Keratinocyte (primary cell): ENCODE results near the gene MFAP3L. TPM values are rescaled to one million over a fixed set of nuclear protein-coding genes. Genes with fewer than 3 reads are reported as not detected.

Experiments used
- DNase-seq: peaks from one replicate; pipeline ENCODE4 v3.0.0-alpha.2; 2011; ENCODE audit warnings: low read depth, missing footprints, low spot score
- FAIRE-seq: peaks from 2 replicates; lab custom pipeline; 2011; peaks lifted over from hg19 to GRCh38; lab: Jason Lieb, UNC
- H2AFZ ChIP-seq: 2 replicates; pipeline ENCODE4 v1.6.0; 2012; ENCODE audit warnings: low read length, control low read depth, inconsistent platforms; ENCODE audit not compliant: control insufficient read depth
- H3K27ac ChIP-seq: 2 replicates; pipeline ENCODE4 v1.5.1; 2011; ENCODE audit warnings: low read length; ENCODE audit not compliant: control insufficient read depth, insufficient read depth
- H3K27me3 ChIP-seq: 3 replicates; pipeline ENCODE4 v1.6.0; 2011; ENCODE audit warnings: low read length; ENCODE audit not compliant: control insufficient read depth, insufficient read depth; ENCODE audit errors: extremely low read depth
- H3K36me3 ChIP-seq, 2 experiments: 2 replicates in 1 of 2; 3 replicates in 1 of 2; pipeline ENCODE4 v1.5.1; 2011; ENCODE audit warnings: low read length in 2 of 2, mild to moderate bottlenecking in 1 of 2; ENCODE audit not compliant: control insufficient read depth in 2 of 2, insufficient read depth in 2 of 2; ENCODE audit errors: extremely low read depth in 1 of 2
- H3K4me1 ChIP-seq: 3 replicates; pipeline ENCODE4 v1.5.1; 2011; ENCODE audit warnings: low read length; ENCODE audit not compliant: control insufficient read depth, insufficient read depth; ENCODE audit errors: extremely low read depth
- H3K4me2 ChIP-seq: 3 replicates; pipeline ENCODE4 v1.6.0; 2011; ENCODE audit warnings: low read depth, low read length; ENCODE audit not compliant: control insufficient read depth, insufficient read depth; ENCODE audit errors: extremely low read depth
- H3K4me3 ChIP-seq, 3 experiments: fragments of 200-600 bp in 1 of 3; sonication (generic) in 1 of 3; 2 replicates in 2 of 3; 3 replicates in 1 of 3; pipeline ENCODE4 v1.5.1; 2011 to 2016; ENCODE audit warnings: low read length in 3 of 3, mild to moderate bottlenecking in 3 of 3, control low read depth in 2 of 3, inconsistent platforms in 1 of 3, low read depth in 1 of 3, mixed read lengths in 1 of 3, mixed run types in 1 of 3, moderate library complexity in 1 of 3; ENCODE audit not compliant: control insufficient read depth in 2 of 3, insufficient read depth in 2 of 3; ENCODE audit errors: extremely low read depth in 1 of 3
- H3K79me2 ChIP-seq: 2 replicates; pipeline ENCODE4 v1.6.0; 2012; ENCODE audit warnings: low read length; ENCODE audit not compliant: control insufficient read depth, insufficient read depth
- H3K9ac ChIP-seq: 3 replicates; pipeline ENCODE4 v1.6.0; 2011; ENCODE audit warnings: low read length; ENCODE audit not compliant: control insufficient read depth, insufficient read depth; ENCODE audit errors: extremely low read depth
- H3K9me1 ChIP-seq: 3 replicates; pipeline ENCODE4 v1.6.0; 2011; ENCODE audit warnings: low read length; ENCODE audit not compliant: control insufficient read depth, insufficient read depth; ENCODE audit errors: extremely low read depth
- H3K9me3 ChIP-seq: 2 replicates; pipeline ENCODE4 v1.5.1; 2012; ENCODE audit warnings: low read depth, low read length; ENCODE audit not compliant: control insufficient read depth
- H4K20me1 ChIP-seq: 3 replicates; pipeline ENCODE4 v1.6.0; 2011; ENCODE audit warnings: low read length; ENCODE audit not compliant: control insufficient read depth, insufficient read depth; ENCODE audit errors: extremely low read depth
- EZH2 ChIP-seq: IDR thresholded peaks from one replicate; pipeline ENCODE4 v1.6.1; 2012; ENCODE audit warnings: inconsistent platforms, mild to moderate bottlenecking, low read length, moderate library complexity
- dilution Hi-C: fragments of 300-500 bp; cut with MboI; formaldehyde crosslinking; loops from one replicate; pipeline ENCODE4 v1.7.0; 2020; ENCODE audit warnings: low sequenced_read_pairs; ENCODE audit not compliant: extremely low pct_ligation_motif_present
- polyA plus RNA-seq, 5 experiments: library from polyadenylated mRNA; depleted of rRNA in 3 of 5; stranded (reverse) in 3 of 5; stranded (forward) in 1 of 5; unstranded in 1 of 5; fragments of >200 nt; gene quantifications; 1 replicate in 1 of 5; 2 replicates in 3 of 5; 3 replicates in 1 of 5; pipeline versions ENCODE4 v1.2.1 to v1.2.3, GENCODE V29; 2011 to 2012; ENCODE audit warnings: missing spikeins in 2 of 5, low read depth in 1 of 5, low replicate concordance in 1 of 5
- TF ChIP-seq, protein P1 (sequence below), 3 experiments: IDR thresholded peaks in 1 of 3; conservative IDR thresholded peaks in 1 of 3; optimal IDR thresholded peaks in 1 of 3; 2 replicates in 2 of 3; 3 replicates in 1 of 3; pipeline versions ENCODE3 to v1.5.1; 2011; ENCODE audit warnings: low read length in 3 of 3, mild to moderate bottlenecking in 3 of 3, moderate library complexity in 2 of 3, control low read depth in 1 of 3, inconsistent platforms in 1 of 3; ENCODE audit not compliant: insufficient read depth in 2 of 3; ENCODE audit errors: extremely low read depth in 1 of 3

The MFAP3L gene
- polyA plus RNA-seq, 1 donor (not counting 4 experiments of a cell fraction or from before 2014, with no cell fraction given) = 7.6 TPM

DNA sequence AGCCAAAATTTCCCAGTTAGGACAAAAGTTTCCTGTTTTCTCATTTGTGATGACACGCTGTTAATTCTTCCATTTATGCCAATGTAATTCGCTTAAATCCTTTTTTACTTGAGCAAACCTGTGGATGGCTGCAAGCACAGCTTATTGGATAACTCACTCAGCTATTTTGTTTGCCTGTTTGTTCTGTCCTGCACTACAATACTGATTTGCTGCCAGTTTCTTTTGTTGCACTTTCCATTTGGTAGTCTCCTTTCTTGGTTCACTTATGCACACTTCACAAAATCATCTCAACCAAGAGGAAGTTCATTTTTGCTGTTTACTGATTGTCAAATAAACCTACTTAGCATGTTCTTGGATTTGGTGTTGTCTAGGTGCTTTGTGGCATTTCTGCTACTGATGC lies 40.3 kb downstream of the MFAP3L start:
- H3K4me2 ChIP-seq = no peak overlapping the region
- TF ChIP-seq, protein P1, sequence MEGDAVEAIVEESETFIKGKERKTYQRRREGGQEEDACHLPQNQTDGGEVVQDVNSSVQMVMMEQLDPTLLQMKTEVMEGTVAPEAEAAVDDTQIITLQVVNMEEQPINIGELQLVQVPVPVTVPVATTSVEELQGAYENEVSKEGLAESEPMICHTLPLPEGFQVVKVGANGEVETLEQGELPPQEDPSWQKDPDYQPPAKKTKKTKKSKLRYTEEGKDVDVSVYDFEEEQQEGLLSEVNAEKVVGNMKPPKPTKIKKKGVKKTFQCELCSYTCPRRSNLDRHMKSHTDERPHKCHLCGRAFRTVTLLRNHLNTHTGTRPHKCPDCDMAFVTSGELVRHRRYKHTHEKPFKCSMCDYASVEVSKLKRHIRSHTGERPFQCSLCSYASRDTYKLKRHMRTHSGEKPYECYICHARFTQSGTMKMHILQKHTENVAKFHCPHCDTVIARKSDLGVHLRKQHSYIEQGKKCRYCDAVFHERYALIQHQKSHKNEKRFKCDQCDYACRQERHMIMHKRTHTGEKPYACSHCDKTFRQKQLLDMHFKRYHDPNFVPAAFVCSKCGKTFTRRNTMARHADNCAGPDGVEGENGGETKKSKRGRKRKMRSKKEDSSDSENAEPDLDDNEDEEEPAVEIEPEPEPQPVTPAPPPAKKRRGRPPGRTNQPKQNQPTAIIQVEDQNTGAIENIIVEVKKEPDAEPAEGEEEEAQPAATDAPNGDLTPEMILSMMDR (optimal IDR thresholded peaks at IDR 0.05 in 1 of 3, IDR thresholded peaks at IDR 0.05 in 1 of 3, conservative IDR thresholded peaks at IDR 0.05 in 1 of 3; ENCODE audit: extremely low read depth in 1 of 3, insufficient read depth in 2 of 3, low read length in 3 of 3) = no peak
- TF ChIP-seq EZH2 = no peak
- H4K20me1 ChIP-seq = no peaks in the 10 kb centered on the region
- no peaks in the 10 kb centered on the region for H3K27me3 ChIP-seq
- dilution Hi-C loops = no loop called here
- no peak for FAIRE-seq
- H3K4me1 ChIP-seq = no peaks in the 10 kb centered on the region
- no peak overlapping the region for H3K27ac ChIP-seq
- no peaks in the 10 kb centered on the region for H3K9me1 ChIP-seq
- DNase-seq = no peak
- no peak overlapping the region for H2AFZ ChIP-seq
- no peaks in the 10 kb centered on the region for H3K79me2 ChIP-seq
- no peaks in the 10 kb centered on the region for H3K36me3 ChIP-seq
- H3K4me3 ChIP-seq = no peak overlapping the region
- H3K9me3 ChIP-seq = no peaks in the 10 kb centered on the region
- no peak overlapping the region for H3K9ac ChIP-seq

DNA sequence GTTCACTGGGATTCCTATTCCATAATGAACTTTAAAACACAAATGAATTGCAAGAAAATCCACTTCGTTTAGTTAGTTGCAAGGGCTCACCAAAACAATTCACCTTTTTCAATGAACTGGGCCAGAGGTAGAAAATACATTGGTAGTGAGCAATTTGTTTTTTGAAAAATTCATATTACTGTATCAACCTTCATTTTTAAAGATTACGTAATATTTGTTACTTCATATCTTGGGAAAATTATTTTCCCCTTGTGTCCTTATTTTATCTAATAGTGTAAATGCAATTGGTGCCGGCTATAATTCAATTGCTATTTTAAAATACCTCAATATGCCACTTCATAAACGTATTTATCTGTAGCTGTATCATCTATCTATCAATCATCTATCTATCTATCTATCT lies 41.5 kb downstream of the MFAP3L start:
- no peak for FAIRE-seq
- TF ChIP-seq, protein P1 (optimal IDR thresholded peaks at IDR 0.05 in 1 of 3, IDR thresholded peaks at IDR 0.05 in 1 of 3, conservative IDR thresholded peaks at IDR 0.05 in 1 of 3; ENCODE audit: extremely low read depth in 1 of 3, insufficient read depth in 2 of 3, low read length in 3 of 3) = no peak
- TF ChIP-seq EZH2 = no peak
- no peak overlapping the region for H3K4me3 ChIP-seq

More for the DNA sequence above, 41.5 kb downstream of the MFAP3L start:
- H3K79me2 ChIP-seq = no peaks in the 10 kb centered on the region
- dilution Hi-C loops = no loop called here
- H3K4me1 ChIP-seq = no peaks in the 10 kb centered on the region
- no peaks in the 10 kb centered on the region for H3K9me3 ChIP-seq
- H2AFZ ChIP-seq = no peak overlapping the region
- H3K9ac ChIP-seq = no peak overlapping the region
- H4K20me1 ChIP-seq = no peaks in the 10 kb centered on the region
- H3K4me2 ChIP-seq = no peak overlapping the region
- no peak for DNase-seq
- no peaks in the 10 kb centered on the region for H3K27me3 ChIP-seq
- no peaks in the 10 kb centered on the region for H3K36me3 ChIP-seq
- H3K27ac ChIP-seq = no peak overlapping the region
- H3K9me1 ChIP-seq = no peaks in the 10 kb centered on the region
